Myocyte (in vitro differentiated cells): ENCODE measurements around the gene TLCD5. TPM values are rescaled to one million over a fixed set of nuclear protein-coding genes. Genes with fewer than 3 reads are reported as not detected.

Experiments used
- DNase-seq: peaks from one replicate; pipeline ENCODE4 v3.0.0-alpha.2; 2012; ENCODE audit warnings: low read depth
- total RNA-seq: library from RNA; depleted of rRNA; stranded (reverse); fragments of >200 nt; gene quantifications from 2 replicates; pipeline ENCODE4 v1.2.3, GENCODE V29; 2014

The TLCD5 gene
- total RNA-seq, 1 donor from 2014 or later = 24.2 TPM

GRCh38 chr11:120378474-120378873 lies 53.4 kb downstream of the TLCD5 start:
- DNase-seq = no peak

- no peak for DNase-seq
These were observed 56.3 kb downstream of the TLCD5 start for GRCh38 chr11:120381401-120381800.

Other genes starting within 250 kb of the TLCD5 start
- not detected in 2 replicates for gene TRIM29, start 187.2 kb upstream of the TLCD5 start, total RNA-seq
- gene OAF, start 114.3 kb upstream of the TLCD5 start, total RNA-seq = 6.3 and 9.3 TPM in 2 replicates
- not detected in 2 replicates for gene POU2F3, start 85.2 kb upstream of the TLCD5 start, total RNA-seq
- 85.1 and 85.6 TPM in 2 replicates for gene ARHGEF12, start 11.1 kb downstream of the TLCD5 start, total RNA-seq
- 0.27 and 0.52 TPM in 2 replicates for gene GRIK4, start 186.4 kb downstream of the TLCD5 start, total RNA-seq